A172 (cell line): ENCODE results near the gene GBP4. TPM values are rescaled to one million over a fixed set of nuclear protein-coding genes. Genes with fewer than 3 reads are reported as not detected.
"Not testable (repeated sequence)": the region's sequence is repeated elsewhere in the genome, so short reads cannot be mapped to it uniquely, and the experiment has no call there.

Experiments used
- DNase-seq: peaks from one replicate; pipeline ENCODE4 v3.0.0-alpha.2; 2015; ENCODE audit warnings: low spot score
- total RNA-seq: library from RNA; depleted of rRNA; stranded (reverse); fragments of >200 nt; shearing (Covaris generic); gene quantifications from 2 replicates; pipeline ENCODE4 v1.2.3, GENCODE V29; 2014; rRNA removed

GBP4 gene, protein sequence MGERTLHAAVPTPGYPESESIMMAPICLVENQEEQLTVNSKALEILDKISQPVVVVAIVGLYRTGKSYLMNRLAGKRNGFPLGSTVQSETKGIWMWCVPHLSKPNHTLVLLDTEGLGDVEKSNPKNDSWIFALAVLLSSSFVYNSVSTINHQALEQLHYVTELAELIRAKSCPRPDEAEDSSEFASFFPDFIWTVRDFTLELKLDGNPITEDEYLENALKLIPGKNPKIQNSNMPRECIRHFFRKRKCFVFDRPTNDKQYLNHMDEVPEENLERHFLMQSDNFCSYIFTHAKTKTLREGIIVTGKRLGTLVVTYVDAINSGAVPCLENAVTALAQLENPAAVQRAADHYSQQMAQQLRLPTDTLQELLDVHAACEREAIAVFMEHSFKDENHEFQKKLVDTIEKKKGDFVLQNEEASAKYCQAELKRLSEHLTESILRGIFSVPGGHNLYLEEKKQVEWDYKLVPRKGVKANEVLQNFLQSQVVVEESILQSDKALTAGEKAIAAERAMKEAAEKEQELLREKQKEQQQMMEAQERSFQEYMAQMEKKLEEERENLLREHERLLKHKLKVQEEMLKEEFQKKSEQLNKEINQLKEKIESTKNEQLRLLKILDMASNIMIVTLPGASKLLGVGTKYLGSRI
- 0.02 and 0.12 TPM in 2 replicates for total RNA-seq

DNA sequence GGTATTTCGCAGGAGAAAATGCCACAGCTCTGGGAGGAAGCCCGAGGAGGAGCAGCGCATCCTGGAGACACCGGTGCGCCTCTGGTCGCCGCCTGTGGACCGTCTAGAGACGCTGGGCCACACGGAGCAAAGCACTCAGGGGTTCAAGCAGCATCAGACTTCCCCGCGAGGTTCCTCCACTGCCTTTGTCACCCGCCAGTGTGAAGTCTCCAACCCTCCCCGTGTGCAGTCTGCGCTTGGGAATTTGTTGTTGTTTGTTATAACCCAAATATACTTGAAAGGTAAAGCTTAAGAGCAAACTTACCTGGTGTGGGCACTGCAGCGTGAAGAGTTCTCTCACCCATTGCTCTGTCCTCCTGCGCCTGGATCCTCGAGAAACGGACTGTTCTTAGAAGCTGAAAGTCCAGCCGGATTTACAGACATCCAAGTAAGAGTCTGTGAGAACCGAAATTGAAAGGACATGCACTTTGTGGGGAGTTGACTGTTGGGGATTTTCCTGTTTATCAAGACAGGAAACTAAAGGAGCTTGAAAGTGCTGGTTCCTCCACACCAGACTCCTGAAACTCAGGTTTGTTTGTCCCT, at the start of gene GBP4:
Gene GBP4, minus strand, starts transcription at position 452 of the 582 bp plus-strand sequence. Its CDS starts 108 bp downstream, at position 344.
- DNase-seq = no peak

DNA sequence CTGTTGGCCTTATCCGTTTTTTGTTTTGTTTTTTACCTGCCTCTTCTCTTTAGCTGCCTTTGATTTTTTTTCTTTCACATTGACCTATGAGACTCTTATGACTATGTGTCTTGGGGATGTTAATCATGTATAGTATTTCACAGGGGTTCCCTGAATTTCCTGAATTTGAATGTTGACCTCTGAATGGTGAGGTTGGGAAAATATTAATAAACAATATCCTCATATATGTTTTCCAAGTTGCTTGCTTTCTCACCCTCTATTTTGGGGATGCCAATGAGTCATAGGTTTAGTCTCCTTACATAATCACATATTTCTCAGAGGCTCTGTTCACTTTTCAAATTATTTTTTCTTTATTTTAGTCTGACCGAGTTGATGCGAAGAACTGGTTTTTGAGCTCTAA, 44.3 kb upstream of the GBP4 start:
- DNase-seq = no peak

DNA sequence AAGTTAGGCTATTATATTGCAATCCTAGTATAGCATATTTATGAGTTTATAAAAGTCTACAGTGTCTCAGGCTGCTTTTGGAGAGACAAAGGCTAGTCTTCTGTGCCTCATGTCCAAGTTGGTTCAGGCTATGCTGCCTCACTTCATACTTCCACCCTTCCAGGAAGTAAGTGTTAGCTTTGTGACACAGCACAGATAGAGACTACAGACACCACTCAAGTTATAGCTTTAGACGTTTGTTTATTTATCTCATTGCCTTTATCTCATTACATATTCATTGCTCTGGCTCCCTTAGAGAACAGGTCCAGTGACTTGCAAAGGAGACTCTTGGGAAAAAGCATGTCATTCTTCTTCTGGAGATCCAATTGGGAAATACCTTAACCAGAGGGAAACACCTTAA, 22.6 kb upstream of the GBP4 start:
- no peak for DNase-seq

DNA sequence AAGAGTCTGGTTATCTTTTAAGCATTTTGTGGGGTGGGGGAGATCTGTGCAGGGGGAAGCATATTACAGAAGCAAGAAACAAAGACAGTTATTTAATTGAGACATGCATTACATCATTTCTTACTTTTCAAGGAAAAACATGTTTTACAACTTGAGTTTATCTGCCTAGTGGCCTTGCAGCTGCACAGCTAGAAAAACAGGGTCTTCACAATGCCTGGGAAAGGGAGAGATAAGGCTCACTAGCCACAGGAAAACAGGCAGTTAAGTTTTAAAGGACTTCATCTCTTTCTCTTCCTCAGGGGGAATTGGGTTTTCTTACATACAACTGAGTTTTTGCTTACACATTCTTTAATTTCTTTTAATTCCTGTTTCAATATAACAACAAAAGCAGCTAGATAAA, 21.1 kb upstream of the GBP4 start:
- not testable (repeated sequence) for DNase-seq

DNA sequence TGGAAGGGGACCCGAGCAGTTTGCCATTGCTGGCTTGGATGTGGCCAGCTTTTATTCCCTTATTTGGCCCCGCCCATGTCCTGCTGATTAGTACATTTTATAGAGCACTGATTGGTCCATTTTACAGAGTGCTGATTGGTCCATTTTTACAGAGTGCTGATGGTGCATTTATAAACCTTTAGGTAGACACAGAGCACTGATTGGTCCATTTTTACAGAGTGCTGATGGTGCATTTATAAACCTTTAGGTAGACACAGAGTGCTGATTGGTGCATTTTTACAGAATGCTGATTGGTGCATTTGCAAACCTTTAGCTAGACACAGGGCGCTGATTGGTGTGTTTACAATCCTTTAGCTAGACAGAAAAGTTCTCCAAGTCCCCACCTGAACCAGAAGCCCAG, 20.2 kb upstream of the GBP4 start:
- not testable (repeated sequence) for DNase-seq

DNA sequence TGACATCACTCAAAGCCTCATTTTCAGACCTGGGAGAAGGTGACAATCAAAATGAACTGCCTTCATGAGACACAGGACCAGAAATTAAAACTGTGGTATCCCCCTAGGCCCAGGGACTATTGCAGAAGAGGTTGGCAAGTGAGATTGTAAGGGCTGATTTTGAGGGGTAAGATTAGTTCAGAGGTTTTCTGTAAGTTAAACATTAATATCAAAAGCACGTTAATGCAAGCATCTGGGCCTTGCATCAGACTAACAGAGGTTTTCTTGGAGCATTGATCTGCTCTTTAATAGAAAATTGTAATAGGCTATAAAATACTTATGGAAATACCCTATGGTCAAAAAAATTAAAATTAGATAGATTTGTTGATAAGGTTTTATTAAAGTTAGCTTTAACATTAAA, 14.6 kb upstream of the GBP4 start:
- DNase-seq = no peak

DNA sequence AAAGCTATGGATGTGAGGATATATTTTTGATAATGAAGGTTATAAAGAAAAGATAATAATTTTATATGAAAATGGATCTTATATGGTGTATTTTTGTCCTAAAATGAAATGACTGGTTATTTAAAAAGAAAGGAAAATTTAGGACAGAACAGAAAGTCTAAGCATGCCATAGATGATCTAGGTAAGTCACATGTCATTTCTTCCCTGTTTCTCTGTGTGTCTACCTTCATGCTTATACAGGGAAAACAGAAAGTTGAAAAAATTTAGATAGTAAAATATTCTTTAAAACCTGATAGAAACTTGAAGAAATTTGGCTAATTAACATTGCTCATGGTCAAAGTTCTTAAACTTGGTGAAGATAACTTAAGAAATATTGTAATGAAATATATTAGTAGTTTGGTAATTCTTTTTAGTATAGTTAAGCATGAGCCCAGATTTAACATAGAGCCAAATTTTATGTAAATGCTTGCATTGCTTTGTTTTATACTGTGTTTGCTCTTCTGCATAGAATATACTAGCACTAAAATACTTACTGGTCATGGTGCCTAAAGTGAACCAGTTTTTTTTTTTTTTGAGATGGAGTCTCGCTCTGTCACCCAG, 12.4 kb upstream of the GBP4 start:
- DNase-seq = no peak

DNA sequence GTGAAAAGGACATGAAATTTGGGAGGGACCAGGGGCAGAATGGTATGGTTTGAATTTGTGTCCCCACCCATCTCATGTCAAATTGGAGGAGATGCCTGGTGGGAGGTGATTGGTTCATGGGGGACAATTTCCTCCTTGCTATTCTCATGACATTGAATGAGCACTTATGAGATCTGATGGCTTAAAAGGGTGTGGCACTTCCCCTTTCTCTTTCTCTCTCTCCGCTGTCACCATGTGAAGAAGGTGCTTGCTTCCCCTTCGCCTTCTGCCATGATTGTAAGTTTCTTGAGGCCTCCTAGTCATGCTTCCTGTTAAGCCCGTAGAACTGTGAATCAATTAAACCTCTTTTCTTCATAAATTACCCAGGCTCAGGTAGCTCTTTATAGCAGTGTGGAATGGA, 7.6 kb upstream of the GBP4 start:
- DNase-seq = no peak

DNA sequence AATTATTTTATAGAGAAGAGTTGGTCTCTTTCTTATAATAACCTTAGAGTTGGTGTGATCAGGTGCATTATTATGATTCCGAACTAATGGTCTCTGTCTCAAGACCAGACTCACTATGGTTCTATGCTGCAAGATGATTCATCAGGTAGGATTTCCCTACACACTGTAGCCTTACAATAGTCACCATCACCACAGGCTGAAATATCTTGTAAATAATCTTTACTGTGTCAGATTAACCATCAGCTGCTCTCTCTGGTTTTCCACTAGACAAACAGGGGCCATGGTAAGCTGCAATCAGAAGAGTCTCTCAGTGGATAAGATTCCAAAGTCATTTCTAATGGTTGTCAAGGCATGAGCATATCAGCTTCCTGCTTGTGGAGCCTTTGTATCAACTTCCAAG, 4.4 kb upstream of the GBP4 start:
- DNase-seq = peak; percentile 4

DNA sequence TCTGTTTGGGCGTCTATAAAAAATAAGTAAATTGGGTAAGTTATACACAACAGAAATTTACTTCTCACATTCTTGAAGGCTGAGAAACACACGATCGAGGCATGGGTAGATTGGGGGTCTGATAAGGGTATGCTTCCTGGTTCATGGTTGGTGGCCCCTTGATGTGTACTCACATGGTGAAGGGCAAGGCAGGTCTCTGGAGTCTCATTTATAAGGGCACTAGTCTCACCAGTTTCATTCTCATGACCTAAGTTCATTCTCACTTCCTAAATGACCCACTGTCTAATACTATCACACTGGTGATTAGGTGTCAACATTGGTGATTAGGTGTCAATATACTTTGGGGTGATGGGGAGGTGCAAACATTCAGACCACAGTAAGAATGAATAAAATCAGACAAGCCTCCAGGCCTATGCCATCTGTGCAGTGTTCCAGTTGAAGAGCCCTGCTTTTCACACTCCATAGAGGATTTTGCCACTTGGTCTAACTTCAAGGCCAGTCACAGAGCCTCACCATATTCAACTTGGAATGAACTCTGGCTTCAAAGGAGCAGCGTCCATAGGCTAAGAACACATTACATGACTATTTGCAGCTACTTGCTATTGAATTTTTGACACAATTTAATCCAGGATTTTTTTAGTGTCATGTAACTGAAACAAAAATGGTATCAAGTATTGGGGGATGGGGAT, 2.5 kb upstream of the GBP4 start:
- no peak for DNase-seq

DNA sequence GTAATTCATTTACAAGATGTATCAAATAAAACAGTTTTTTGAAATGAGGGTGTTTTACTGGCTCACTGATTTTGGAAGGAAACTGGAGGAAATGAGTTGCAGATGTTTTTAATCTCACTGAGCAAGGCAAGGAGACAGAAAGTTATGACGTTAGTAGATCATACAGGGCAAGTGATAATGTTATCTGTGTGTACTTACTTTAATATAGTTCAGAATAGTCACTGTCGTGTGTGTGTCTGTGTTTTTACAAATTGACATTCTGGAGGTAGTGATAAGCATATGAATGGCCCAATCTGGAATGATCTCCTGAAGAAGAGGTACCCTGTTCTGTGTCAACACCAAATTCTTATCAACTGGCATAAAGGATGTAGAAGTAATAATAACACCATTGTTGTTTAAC, 1.9 kb upstream of the GBP4 start:
- no peak for DNase-seq

DNA sequence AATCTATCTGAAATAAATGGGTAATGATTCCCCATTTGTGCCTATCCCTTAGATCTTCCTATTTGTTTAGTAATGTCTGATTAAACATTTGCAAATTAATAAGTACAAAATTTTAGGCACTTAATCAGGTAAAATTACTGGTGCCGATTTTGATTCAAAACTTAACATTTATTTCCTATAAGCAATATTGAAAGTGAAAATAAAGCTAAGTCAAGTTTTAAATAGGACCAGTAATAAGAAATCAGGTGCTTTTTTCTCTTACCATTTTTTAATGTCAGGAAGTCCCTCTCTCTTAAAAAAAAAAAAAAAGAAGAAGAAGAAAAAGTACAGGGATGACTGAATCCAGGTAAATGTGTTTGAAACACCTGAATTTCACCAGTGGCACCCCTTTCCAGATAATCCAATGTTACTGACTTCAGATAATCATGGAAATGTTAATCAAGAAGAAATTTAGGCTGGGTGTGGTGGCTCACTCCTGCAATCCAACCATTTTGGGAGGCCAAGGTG, 836 bp upstream of the GBP4 start:
- DNase-seq = no peak

DNA sequence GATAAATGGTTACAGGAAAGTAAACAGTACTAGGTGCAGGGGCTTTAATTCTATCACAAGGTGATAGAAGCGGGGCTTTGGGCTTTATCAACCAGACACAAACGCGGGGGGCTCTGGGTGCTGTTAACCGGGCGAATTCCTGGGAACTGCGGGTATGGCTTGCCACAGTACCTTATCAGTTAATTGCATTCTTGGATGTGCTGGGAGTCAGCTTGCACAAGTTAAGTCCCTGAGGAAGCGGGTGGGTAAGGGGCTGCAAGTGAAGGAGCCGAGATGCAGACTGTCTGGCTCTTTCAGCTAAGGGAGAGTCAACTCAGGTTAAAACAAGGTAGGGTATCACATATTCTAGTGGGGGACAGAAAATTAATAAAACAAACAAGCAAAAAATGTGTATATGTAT, 661 bp downstream of the GBP4 start:
- DNase-seq = no peak

DNA sequence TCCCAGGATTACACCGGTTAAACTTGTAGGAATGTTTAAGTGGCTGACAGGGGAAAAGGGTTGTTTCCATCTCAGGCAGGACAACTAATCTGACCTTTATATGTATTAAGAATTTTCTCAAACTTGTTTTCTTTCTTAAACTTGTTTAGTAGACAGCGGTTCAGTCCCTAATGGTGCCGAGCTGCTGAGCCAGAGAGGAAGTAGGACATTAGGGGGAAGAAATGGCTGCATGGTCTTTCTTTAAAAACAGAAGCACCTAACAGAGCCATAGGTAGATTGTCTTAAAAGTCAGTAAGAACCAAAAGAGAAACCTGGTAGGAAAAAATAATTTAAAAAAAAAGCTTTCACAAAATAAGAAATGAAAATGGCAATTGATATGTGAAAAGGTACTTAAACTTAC, 3.3 kb downstream of the GBP4 start:
- no peak for DNase-seq

DNA sequence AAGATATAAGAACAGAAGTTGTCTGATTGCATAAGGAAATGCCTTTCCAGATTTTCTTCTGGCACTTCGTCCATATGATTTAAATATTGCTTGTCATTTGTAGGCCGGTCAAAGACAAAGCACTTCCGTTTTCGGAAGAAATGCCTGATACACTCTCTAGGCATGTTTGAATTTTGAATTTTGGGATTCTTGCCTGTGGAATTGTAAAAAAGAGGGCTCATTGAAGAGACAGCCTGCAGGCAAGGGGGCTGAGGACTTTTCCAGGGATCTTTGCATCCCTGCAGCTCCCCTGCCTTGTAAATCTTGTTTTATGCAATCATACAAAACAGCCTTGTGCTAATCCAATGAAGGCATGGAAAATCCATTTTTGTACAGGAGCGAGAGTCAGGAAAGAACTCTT, 7.4 kb downstream of the GBP4 start:
- DNase-seq = no peak

DNA sequence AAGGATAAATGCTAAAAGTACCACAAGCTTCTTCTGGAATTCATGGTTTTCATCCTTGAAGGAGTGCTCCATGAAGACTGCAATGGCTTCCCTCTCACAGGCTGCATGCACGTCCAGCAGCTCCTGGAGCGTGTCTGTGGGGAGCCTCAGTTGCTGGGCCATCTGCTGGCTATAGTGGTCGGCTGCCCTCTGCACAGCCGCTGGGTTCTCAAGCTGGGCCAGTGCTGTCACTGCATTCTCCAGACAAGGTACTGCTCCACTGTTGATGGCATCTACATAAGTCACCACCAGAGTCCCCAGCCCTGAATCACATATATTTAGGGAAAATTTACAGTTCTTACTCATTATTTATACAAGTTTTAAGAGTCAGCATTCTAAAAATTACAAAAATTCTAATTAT, 8.7 kb downstream of the GBP4 start:
- DNase-seq = no peak

DNA sequence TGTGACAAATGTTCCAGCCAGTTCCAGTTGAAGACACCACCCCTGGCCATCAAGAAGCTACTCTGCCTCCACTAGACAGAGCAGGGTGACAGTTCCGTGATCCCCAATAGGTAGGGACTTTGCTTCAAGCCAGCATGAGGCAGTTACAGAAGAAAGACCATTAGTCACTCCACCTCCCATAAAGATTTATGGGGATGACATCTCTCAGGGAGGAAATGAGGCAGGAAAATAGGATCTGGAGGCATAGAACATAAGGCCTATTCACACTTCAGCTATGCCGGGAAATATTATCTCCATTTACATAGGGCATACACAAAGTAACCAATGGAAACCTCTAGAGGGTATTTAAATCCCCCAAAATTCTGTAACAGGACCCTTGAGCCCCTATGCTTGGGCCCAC, 19.4 kb downstream of the GBP4 start:
- no peak for DNase-seq

DNA sequence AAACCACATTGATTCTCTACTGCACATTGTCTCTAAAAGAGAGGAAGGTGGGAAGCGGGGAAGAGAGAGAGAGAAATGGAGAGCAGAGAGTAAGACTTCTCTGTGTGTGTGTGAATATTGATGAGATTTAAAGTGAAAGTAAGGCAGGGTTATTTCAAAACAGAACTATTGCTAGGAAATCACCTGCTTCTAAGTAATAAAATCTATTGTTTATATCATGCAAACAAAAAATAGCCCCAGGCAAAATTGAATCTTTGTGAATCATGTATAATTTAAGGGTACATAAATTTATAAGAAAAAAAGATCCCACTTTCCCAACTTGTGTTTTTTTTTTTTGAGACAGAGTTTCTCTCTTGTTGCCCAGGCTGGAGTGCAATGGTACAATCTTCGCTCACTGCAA, 21.8 kb downstream of the GBP4 start:
- DNase-seq = no peak

DNA sequence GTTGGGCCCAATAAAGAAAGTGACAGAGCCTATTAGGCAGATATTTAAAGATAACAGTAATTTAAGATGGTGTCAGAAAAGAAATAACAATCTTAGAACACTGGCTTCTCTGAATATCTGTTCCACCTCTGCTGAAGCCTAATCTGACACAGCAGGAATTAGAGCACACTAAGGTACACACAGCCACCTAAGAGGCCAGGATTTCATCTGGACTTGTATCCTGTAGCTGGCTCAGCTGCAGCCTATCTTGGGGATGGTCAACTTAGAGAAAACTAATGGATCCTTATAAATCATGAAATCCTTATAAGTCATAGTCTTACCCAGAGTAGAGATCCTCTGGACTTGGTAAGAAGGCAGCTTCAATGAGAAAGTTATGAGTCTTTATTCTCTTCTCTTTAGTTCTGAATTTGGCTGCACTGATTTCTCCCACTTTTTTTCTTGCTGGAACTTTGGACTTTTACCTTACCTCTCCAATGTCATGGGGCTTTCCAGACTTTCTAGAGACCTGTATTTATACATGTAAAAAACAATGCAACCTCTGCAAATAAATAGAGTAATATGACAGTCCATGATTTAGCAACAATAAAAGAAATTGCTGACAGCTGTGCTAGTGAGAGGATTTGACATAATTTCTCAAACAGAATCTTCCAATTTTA, 23.0 kb downstream of the GBP4 start, which contains the start of gene GBP7:
Gene GBP7, minus strand, starts transcription at position 403 of the 656 bp plus-strand sequence. CDS start 4,068 bp downstream, outside the sequence.
- DNase-seq = no peak

DNA sequence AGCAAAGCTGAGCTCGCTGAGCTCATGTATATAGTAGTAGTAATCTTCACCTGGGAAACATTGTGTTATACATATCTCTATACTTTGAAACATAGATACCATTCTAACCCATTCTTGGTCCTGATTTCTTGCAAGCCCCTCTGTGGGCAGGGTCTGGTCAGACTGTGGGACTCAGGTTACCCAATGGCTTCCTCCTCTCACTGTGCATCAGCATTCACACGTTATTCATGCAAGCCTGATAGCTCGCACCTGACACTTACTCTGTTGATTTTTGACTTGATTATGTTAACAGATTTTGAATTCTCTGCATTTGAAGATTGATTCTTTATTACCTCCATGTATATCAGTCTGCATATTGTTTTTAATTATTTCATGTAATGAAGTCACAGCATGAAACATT, 24.3 kb downstream of the GBP4 start:
- no peak for DNase-seq

DNA sequence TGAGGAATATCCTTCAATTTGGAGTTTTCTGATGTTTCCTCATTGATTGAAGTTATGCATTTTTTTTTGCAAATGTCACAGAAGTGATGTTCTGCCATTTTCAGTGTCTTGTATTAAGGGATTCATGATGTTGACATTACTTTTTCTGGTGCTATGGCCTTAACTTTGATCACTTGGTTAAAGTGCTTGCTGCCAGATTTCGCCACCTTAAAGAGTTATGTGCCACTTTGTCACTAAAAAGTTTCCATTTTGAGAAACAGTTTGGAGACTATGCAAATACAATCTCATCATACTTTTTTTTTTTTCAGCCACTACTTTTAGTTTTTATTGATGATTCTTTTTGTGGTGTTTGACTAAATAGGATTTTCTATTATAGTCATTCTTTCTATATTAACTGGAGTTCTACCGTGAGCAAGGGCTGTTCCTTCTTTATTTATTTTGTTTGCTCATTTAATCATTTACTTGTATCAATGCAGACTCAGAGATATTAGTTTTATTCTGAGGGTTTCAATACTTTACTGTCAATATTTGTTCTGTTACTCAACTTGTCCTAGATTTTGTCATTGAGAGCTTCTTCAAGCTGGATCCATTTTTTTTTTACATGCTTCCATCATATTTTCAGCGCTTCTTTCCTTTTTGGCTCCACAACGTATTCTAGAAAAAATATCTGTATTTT, 26.1 kb downstream of the GBP4 start:
- no peak for DNase-seq
